Measurements from ENCODE around the gene MAML3.
A peak's percentile ranks its signal among the peaks of the same experiment; 100 is the strongest.
"Not testable (repeated sequence)": the region's sequence is repeated elsewhere in the genome, so short reads cannot be mapped to it uniquely, and the experiment has no call there.

The MAML3 gene

GRCh38 chr4:139704915-139705485 is 449.0 kb downstream of the MAML3 start:
- no peak for DNase-seq

- no peak for DNase-seq
These were observed 453.4 kb downstream of the MAML3 start for GRCh38 chr4:139700568-139700967.

GRCh38 chr4:139698167-139698925 is 455.6 kb downstream of the MAML3 start:
- DNase-seq = not testable (repeated sequence)

- no peak for DNase-seq
These were observed 457.5 kb downstream of the MAML3 start for GRCh38 chr4:139696491-139696890.

GRCh38 chr4:139694522-139695107 is 459.4 kb downstream of the MAML3 start:
- DNase-seq = no peak

- DNase-seq = no peak
These were observed 461.5 kb downstream of the MAML3 start for GRCh38 chr4:139692309-139693012.

- no peak for DNase-seq
These were observed 463.6 kb downstream of the MAML3 start for GRCh38 chr4:139690419-139690818.

GRCh38 chr4:139689093-139689722 is 464.8 kb downstream of the MAML3 start:
- DNase-seq = no peak

- no peak for DNase-seq
These were observed 467.0 kb downstream of the MAML3 start for GRCh38 chr4:139686988-139687387.

- DNase-seq = no peak
These were observed 467.9 kb downstream of the MAML3 start for GRCh38 chr4:139686130-139686529.

- no peak for DNase-seq
These were observed 468.8 kb downstream of the MAML3 start for GRCh38 chr4:139685180-139685579.

GRCh38 chr4:139684351-139684750 is 469.6 kb downstream of the MAML3 start:
- DNase-seq = no peak

GRCh38 chr4:139682741-139683151 is 471.2 kb downstream of the MAML3 start:
- no peak for DNase-seq

GRCh38 chr4:139682309-139682708 is 471.7 kb downstream of the MAML3 start:
- DNase-seq = no peak

GRCh38 chr4:139676913-139677585 is 476.9 kb downstream of the MAML3 start:
- no peak for DNase-seq

GRCh38 chr4:139676365-139676764 is 477.6 kb downstream of the MAML3 start:
- no peak for DNase-seq

- no peak for DNase-seq
These were observed 478.3 kb downstream of the MAML3 start for GRCh38 chr4:139675651-139676050.

- peak; percentile 16 for DNase-seq
These were observed 479.0 kb downstream of the MAML3 start for GRCh38 chr4:139674875-139675550.

GRCh38 chr4:139672732-139673131 is 481.3 kb downstream of the MAML3 start:
- DNase-seq = no peak

- DNase-seq = no peak
These were observed 481.8 kb downstream of the MAML3 start for GRCh38 chr4:139672215-139672614.

GRCh38 chr4:139670775-139671174 is 483.2 kb downstream of the MAML3 start:
- no peak for DNase-seq

- no peak for DNase-seq
These were observed 484.1 kb downstream of the MAML3 start for GRCh38 chr4:139669890-139670289.
